Natural killer cell (primary cell): ENCODE measurements around the gene FAM219A. TPM values are rescaled to one million over a fixed set of nuclear protein-coding genes. Genes with fewer than 3 reads are reported as not detected.

Source experiments
- ATAC-seq, 3 donors: fragments of 150-1000 bp in 2 of 3; fragments of 200-7000 bp in 1 of 3; cut with Tn5 transposase; 1 replicate in 1 of 3; 2 replicates in 2 of 3; pipeline ENCODE4 v1.10.0; 2021; ENCODE audit warnings: mild to moderate bottlenecking in 2 of 3, moderate library complexity in 2 of 3
- DNase-seq, 2 donors: peaks; one replicate each; pipeline versions ENCODE4 v3.0.0 to v3.0.0-alpha.2; 2013 to 2021; ENCODE audit warnings: mixed read lengths in 1 of 2
- H3K27ac ChIP-seq: one replicate; pipeline ENCODE4 v1.5.1; 2013; ENCODE audit warnings: mild to moderate bottlenecking, low read length
- H3K27me3 ChIP-seq: one replicate; pipeline ENCODE4 v1.6.1; 2013; ENCODE audit warnings: low read length; ENCODE audit not compliant: control insufficient read depth, insufficient read depth
- H3K36me3 ChIP-seq: one replicate; pipeline ENCODE4 v1.6.1; 2013; ENCODE audit warnings: low read length; ENCODE audit not compliant: control insufficient read depth, insufficient read depth
- H3K4me1 ChIP-seq: one replicate; pipeline ENCODE4 v1.6.1; 2013; ENCODE audit warnings: low read length; ENCODE audit not compliant: control insufficient read depth, insufficient read depth
- H3K4me3 ChIP-seq: one replicate; pipeline ENCODE4 v1.5.1; 2013; ENCODE audit warnings: low read length
- H3K9me3 ChIP-seq: one replicate; pipeline ENCODE4 v1.6.1; 2013; ENCODE audit warnings: low read length; ENCODE audit not compliant: control insufficient read depth, insufficient read depth
- H3K27ac Mint-ChIP-seq, 2 donors: one replicate each; pipeline ENCODE4 v1.8.0; 2022; ENCODE audit warnings: mild to moderate bottlenecking in 2 of 2, mixed read lengths in 2 of 2, moderate library complexity in 1 of 2
- H3K27me3 Mint-ChIP-seq, 2 donors: one replicate each; pipeline ENCODE4 v1.8.0; 2022; ENCODE audit warnings: low read depth in 2 of 2, mixed read lengths in 2 of 2
- H3K36me3 Mint-ChIP-seq: one replicate; pipeline ENCODE4 v1.8.0; 2022; ENCODE audit warnings: mixed read lengths
- H3K4me1 Mint-ChIP-seq, 2 donors: one replicate each; pipeline ENCODE4 v1.8.0; 2022; ENCODE audit warnings: mixed read lengths in 2 of 2
- H3K4me3 Mint-ChIP-seq: one replicate; pipeline ENCODE4 v1.8.0; 2022; ENCODE audit warnings: mild to moderate bottlenecking, moderate library complexity, mixed read lengths
- H3K9me3 Mint-ChIP-seq, 2 donors: one replicate each; pipeline ENCODE4 v1.8.0; 2022; ENCODE audit warnings: mixed read lengths in 2 of 2
- CTCF ChIP-seq: fragments of 200-600 bp; IDR thresholded peaks from one replicate; pipeline ENCODE4 v1.8.0; 2022; ENCODE audit warnings: antibody characterized with exemption
- WGBS: methylation state at CpG from one replicate; pipeline ENCODE4 v1.1.7; 2013; ENCODE audit warnings: missing lambda C conversion rate; ENCODE audit not compliant: insufficient coverage; 5-methylcytosine and 5-hydroxymethylcytosine counted together
- intact Hi-C: fragments of 100-400 bp; cut with micrococcal nuclease; formaldehyde crosslinking; loops from one replicate; pipeline ENCODE4 v1.14.2; 2022
- total RNA-seq, 4 donors: library from RNA; stranded (reverse); fragments of 120-200 nt in 1 of 4; gene quantifications; one replicate each; pipeline versions ENCODE4 v1.2.3 to v1.2.4, GENCODE V29; 2013 to 2022

The FAM219A gene
- total RNA-seq, 3 donors from 2014 or later (not counting 1 experiment from before 2014, with no cell fraction given): 18.9 to 20.6 (median 19.2) TPM

DNA sequence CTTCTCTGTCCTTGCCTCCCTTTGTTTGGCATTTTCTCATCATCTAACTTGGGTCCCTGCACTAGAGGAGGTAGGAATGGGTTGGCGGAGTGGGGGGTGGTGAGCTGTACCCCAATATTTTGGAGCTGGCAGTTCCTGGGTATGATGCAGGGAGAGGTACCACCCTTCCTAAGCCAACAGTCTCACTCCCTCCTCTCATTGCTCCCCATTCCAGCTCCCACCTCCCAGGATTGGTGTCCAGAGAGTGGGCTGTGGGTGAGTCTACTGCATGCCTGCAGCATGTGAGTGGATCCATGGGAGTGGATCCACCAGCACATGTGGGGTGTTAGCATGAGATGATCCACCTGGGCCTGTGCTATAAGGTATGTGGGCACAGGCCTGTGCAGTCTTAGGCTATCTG is 59.5 kb downstream of the FAM219A start:
- Histone ChIP-seq H3K4me3 (no peak overlapping the region), H3K27me3 (no peaks in the 10 kb centered on the region), H3K27ac (no peak overlapping the region), H3K4me1 (no peaks in the 10 kb centered on the region), H3K9me3 (no peaks in the 10 kb centered on the region), H3K36me3 (peaks cover 20% of the 10 kb centered on the region)
- DNase-seq (no peak), ATAC-seq (no peak)
- intact Hi-C loops: no loop called here
- Mint-ChIP-seq H3K36me3 (no peaks in the 10 kb centered on the region), H3K4me1 (no peaks in the 10 kb centered on the region), H3K27ac (no peak overlapping the region), H3K4me3 (no peak overlapping the region), H3K27me3 (no peaks in the 10 kb centered on the region), H3K9me3 (no peaks in the 10 kb centered on the region)
- no peak for TF ChIP-seq CTCF
- WGBS: no CpG with 5 or more reads among the region's 1 CpG

DNA sequence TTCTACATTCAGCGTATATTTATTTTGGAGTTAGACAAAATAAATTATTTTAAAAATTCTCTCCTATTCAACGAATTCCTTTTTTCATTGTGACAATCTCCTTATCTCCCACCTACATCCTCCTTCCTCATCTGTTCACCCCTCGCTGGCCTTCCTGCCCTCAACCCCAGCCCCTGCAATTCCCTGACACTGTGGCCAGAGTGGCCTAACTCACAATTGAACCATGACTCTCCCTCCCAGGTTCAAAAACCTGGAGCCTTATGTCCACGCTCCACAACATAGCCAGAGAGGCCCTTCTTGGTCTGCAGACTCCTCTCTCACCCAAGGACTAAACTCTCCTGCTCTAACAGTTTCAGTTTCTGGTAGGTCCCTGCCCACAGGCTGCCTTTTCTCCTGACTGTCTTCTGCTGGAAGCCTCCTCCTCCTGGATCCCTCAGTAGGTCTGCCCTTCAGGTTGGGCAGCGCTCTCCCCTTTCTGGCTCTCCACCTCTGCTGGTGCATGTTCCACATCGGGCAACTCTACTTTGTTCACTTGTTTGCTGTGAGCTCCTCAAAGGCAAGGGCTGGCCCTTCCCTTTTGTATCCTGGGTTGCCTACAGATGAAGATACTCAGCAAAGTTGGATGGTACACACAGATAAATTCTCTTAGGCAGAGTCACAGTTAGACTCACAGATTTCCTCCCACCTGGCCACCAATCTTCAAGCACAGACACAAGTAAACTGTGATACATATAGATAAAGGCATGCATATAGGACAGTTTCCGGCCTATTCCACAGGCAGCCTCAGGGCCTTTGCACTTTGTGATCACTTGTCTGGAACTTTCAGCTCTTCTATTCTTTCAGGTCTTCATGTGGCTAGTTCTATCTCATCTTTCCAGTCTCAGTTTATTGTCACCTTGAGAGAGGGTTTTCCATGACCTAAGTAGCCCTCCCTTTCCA is 61.8 kb downstream of the FAM219A start:
- no peak for ATAC-seq
- no peak for TF ChIP-seq CTCF

GRCh38 chr9:34392511-34392910 is 65.9 kb downstream of the FAM219A start:
- Histone ChIP-seq H3K27me3 (peaks cover 4% of the 10 kb centered on the region), H3K9me3 (no peaks in the 10 kb centered on the region), H3K4me1 (no peaks in the 10 kb centered on the region), H3K27ac (no peak overlapping the region), H3K36me3 (no peaks in the 10 kb centered on the region), H3K4me3 (no peak overlapping the region)
- intact Hi-C loops: no loop called here
- Mint-ChIP-seq H3K4me1 (no peaks in the 10 kb centered on the region), H3K36me3 (no peaks in the 10 kb centered on the region), H3K27me3 (peaks cover 9 to 21% of the 10 kb centered on the region in 2 donors), H3K27ac (no peak overlapping the region), H3K4me3 (no peak overlapping the region), H3K9me3 (no peaks in the 10 kb centered on the region)
- 80% methylated on average over 1 of the region's 1 CpG for WGBS
- TF ChIP-seq CTCF: no peak
- no peak for DNase-seq
- ATAC-seq: no peak

More for the DNA sequence above, 61.8 kb downstream of the FAM219A start:
- no peaks in the 10 kb centered on the region for H3K4me1 Mint-ChIP-seq
- no peaks in the 10 kb centered on the region for H3K27me3 ChIP-seq
- 72% methylated on average over 6 of the region's 7 CpGs for WGBS
- DNase-seq: no peak
- H3K27ac ChIP-seq: no peak overlapping the region
- no peaks in the 10 kb centered on the region for H3K9me3 Mint-ChIP-seq
- H3K4me1 ChIP-seq: no peaks in the 10 kb centered on the region
- H3K4me3 ChIP-seq: no peak overlapping the region
- no peak overlapping the region for H3K4me3 Mint-ChIP-seq
- peaks cover 11% of the 10 kb centered on the region for H3K36me3 ChIP-seq
- H3K27me3 Mint-ChIP-seq: peaks cover 0 to 1% of the 10 kb centered on the region in 2 donors
- no peak overlapping the region for H3K27ac Mint-ChIP-seq
- no peaks in the 10 kb centered on the region for H3K36me3 Mint-ChIP-seq
- no peaks in the 10 kb centered on the region for H3K9me3 ChIP-seq
- intact Hi-C loops: no loop called here
